Measurements from ENCODE around the gene PRKG1.
"Not testable (repeated sequence)": the region's sequence is repeated elsewhere in the genome, so short reads cannot be mapped to it uniquely, and the experiment has no call there.

Gene PRKG1

DNA sequence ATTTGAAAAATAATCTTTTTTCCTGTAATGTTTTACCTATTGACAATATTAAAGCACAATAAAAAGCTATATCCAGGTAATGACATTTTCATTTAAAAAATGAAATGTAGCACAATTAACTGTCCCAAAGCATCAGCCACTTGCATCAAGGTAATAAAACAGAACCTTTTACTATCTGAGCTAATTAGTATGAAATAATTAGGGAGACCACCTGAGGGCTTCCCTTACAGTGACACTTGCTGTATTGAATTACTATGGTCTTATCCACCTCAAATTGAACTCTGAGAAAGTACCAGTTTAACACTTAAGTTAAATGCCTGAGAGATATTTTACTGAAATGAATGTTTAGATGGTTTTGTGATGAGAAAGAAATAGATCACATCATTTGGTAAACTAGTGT, 1120.4 kb downstream of the PRKG1 start:
- DNase-seq, result no peak

- no peak for DNase-seq
These were observed 1122.8 kb downstream of the PRKG1 start for GRCh38 chr10:52197098-52197497.

DNA sequence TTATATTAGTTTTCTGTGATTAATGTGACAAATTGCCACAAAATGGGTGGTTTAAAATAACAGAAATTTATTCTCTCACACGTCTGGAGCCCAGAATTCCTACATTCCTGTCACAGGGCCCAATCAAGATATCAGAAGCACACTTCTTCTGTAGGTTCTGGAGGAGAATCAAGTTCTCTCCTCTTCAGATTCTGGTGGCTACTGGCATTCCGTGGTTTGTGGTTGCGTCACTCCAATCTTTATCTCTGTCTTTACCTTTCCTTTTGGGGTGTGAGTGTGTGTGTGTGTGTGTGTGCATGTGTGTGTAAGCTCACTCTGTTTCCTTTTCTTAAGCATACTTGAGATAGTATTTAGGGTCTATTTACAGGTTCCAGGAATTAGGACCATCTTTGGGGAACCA, 1124.3 kb downstream of the PRKG1 start:
- no peak for DNase-seq

DNA sequence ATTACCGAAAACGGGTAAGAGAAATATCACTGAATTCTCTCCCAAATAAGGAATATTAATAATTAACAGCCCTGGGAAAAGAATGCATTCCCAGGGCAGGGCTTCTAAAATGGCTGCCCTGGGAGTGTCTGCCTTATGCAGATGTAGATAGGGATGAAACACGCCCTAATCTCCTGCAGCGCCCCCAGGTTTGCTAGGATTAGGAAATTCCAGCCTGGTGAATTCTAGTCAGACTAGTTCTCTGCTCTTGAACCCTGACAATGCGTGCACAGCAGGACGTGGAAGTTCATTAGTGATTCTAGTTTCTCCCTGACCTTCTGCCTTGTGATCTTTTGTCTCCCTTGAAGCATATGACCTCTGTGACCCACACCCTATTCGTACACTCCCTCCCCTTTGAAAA, 1130.6 kb downstream of the PRKG1 start:
- DNase-seq, result not testable (repeated sequence)

DNA sequence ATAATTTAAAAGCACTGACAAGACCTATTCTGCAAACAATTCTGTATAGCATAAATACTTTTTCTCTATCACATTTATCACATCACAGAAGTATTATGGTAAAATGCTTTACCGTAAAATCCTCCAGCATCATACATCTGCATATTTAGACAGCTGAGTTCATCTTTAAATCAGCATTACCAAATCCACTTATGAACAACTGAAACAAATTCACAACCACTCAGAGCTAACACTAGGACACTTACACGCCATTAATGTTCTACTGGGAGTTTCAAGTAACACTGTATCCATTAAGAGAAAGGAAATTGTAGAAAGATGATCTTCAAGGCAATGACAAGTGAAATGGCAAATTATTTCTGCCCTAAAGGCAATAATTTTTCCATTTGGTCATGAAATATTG, 1134.1 kb downstream of the PRKG1 start:
- no peak for DNase-seq

DNA sequence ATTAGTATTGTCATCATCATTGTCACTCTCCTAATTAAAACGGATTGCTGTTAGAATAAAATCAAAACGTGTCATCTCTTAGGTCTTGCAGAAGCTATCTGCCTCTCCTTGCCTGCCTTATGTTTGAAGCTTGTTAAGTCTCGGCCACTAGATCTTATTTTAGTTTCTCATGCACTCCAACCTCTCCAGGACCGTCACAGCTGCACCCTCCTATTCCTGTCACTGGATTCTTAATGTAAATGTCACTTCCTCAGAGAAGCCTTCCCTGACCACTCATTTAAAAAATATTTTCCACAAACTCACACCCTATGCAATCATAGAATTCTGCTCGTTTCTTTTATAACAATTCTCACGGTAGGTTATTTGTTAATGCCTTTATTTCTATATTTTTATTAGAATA, 1135.9 kb downstream of the PRKG1 start:
- DNase-seq, result no peak

DNA sequence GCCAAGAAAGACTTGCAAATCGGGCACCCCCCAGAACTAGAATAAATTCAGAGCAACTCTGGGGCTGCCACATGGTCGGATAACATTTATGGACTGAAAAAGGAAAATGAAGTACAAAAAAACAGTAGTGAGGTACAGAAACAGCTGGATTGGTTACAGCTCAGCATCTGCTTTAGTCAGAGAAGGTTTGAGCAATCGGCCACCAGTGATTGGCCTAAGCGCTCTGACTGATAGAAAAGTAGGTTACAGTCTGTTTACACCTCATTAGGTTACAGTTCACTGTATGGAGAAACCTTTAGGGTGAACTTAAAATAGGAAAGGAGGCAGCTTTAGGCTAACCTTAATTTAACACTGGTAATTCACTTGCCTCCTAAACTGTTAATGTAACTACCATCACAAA, 1137.8 kb downstream of the PRKG1 start:
- DNase-seq, result no peak

DNA sequence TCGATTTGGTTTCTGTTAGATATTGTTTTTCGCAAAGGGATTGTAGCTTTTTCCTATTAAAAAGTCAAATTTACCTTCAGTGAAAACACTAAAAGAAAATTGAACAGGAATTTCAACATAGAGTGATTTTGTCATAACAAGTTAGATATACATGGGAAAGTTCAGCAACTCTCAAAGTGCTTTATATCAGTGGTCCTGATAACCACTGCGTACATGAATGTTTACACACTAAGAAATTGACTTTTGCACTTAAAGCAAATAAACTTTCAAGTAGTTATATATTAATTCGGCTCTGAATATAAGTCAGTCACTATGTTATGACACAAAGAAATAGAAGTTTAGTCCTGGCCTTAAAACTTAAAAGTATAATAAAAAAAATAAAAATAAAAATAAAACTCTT, 1138.5 kb downstream of the PRKG1 start:
- no peak for DNase-seq

DNA sequence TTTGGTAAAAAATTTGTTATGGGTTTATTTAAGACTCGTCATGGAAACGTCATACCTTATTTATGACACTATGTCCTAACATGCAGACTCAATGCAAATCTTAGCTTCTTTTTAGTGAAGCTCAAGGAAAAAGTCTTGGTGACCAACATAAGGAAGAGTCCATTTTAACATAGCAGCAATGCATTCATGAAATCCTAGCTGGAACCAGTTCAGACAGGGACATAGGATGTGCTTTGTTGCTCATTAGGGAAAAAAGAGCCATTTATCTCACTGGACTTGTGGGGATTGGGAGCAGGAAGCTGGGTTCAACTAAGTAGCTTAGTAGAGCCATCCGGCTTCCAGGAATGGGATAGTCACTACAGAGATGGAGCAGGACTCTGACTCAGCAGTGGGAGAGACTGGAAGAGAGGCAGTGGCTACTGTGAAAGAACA, 1139.0 kb downstream of the PRKG1 start:
- DNase-seq, result no peak

- DNase-seq, result peak; percentile 48
These were observed 1141.6 kb downstream of the PRKG1 start for GRCh38 chr10:52215745-52216361.

GRCh38 chr10:52216852-52217251, 1142.6 kb downstream of the PRKG1 start:
- no peak for DNase-seq

DNA sequence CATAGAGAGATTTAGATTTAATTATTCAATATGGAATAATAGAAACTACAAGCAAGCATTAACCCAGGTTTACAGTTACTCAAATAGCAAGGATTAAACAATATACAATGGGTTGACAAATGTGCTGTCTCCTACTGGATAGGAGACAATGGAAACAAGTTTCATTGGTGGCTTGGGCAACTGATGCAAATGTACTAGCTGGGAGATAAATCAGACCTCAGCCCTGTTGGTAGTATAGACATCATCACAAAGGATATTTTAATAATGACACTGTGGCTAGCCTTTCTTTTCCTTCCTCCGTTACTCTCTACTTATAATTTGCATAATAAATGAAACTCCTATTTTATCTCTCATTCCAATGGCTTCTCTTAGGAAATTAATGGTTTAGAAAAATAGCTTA, 1143.2 kb downstream of the PRKG1 start:
- DNase-seq, result no peak

- DNase-seq, result no peak
These were observed 1146.7 kb downstream of the PRKG1 start for GRCh38 chr10:52220947-52221346.

DNA sequence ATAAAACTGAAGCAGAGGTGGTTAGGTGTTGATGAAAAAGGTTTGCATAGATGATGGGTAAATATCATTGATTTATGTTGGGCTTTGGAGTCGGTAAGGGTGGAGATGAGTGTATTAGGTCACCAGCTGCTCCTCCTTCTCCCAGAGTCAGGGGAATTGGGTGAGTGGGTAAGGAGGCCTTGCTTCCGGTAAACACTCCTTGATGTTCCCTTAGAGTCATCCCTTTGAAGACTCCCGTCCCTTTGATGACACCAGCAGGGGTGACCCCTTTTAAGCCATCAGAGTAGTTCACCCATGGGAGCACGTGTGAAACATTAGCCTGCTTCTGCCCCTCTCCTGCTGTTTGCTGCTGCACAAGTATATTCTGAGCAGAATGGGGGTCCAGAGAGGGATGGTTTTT, 1147.6 kb downstream of the PRKG1 start:
- no peak for DNase-seq

DNA sequence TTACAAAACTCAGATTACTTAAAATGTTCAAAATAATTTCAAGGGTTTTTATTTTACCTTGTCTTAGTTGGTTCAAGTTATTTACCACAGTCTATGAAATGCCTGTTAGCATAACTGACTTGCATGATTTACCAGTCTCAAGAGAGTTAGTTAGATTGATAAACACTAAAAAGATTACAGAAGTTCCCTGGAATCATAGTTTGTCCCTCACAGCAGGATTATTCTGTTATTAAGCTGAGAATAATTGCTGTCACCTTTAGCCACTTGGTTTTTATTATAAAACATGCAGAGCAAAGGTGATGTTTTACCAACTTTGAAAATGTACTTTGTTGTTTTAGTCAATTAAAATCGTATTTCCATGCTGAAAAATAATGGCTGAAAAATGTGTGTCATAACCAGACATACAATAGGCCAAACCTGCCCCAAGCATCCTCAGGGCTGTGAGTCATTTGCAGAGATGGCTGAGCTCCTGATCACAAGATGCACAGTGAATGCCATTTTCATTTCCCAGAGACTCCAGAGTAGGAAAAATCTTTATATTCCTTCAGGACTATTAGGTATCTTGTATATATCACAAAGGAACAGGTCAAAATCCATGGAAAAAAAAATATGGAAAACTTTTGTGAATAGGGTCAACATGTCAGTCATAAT, 1152.0 kb downstream of the PRKG1 start:
- DNase-seq, result no peak

DNA sequence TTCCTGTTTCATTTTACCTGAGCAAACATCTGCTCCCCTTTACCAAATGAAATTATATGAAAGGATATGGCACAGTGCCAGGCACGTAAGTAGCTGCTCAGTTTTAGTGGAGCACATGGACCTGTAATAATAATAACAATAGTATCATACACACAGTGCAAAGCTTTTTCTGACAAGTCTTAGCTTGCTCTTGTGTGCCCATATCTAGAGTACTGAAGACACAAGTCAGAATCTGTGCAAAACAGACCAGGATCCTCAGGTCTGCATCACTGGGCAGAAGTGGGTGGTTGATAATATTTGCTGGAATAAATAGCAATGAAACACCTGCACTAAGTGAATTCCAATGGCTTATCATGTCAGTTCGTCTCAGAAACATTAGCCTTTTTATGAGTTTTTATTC, 1154.3 kb downstream of the PRKG1 start:
- DNase-seq, result no peak

DNA sequence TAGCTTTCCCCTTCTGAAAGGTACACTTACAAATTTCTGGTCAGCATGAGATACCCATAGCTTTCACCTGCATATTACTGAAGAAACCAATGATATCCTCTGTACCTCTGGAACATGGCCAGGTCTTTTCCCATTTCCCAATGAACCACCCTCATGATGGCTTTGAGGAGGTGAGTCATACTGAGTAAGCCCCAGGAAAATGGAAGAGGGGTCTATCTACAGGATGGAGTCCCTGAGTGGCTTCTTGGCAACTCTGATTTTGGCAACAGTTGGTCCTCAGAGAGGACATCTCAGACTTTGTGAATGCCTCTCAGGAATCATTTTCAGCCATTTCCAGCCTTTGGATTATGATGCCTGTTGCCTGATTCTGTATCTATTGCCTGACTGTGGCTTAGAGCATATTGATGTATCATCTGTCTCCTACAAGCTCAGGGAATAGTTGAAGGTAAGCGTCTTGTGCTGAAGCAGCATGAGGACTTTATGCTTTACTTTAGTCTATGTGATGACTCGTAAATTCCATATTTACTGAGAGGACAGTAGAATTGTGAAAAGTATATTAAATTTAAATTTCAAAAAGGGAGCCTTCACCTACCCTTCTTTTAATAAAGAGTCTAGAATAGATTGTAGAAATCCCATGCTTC, 1155.1 kb downstream of the PRKG1 start:
- no peak for DNase-seq

DNA sequence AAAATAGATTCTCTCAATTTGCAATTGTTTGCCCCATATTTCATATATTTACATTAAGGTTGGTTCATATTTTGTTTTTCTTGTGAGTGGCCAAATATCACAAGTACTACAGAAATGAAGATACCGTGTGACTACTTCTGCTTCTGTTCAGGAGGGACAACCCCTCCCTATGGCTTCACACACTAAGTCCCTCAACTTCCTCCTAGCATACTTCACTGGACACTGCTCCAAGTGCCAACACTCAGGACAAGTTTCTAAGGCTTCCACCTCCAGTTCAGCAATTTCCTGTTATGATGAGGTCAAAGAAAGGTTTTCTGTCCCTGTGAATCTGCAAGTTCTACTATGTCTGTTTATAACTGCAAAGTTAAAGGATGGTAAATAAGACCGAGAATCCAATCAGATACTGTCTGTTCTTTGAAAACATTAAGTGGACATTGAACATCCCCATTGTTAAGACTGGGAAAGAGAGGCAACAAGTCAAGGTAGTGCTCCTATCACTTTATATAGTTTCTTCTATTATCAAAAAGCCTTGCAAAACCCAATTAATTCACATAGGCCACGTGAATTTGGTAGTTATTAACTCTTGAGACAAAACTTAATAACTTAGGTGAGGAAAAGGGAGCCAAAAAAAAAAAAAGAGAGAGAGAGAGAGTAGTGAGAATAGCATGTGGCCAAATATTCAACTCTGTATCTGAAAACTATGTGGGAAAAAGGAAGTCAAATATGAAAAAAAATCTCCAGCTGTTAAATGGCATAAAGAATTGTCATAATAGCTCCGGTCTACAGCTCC, 1158.5 kb downstream of the PRKG1 start:
- DNase-seq, result no peak

- DNase-seq, result not testable (repeated sequence)
These were observed 1159.2 kb downstream of the PRKG1 start for GRCh38 chr10:52233351-52233991.

DNA sequence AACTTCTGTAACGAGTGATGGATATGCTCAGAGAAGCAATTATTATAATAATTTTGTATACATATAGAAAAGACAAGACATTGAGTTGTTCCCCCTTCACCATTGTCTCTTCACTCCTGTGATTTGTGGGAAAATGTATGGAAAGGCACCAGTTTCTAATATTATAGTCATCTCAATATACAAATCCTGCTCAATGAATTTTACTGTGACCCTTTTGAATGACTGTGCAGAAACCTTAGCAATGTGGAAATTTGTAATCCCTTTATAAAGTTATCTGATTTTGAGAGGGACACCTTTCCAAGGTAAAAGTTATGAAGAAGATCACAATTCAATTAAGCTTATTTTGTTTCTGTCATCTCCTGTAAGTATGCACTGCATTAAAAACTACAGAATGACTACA, 1165.5 kb downstream of the PRKG1 start:
- DNase-seq, result no peak

- DNase-seq, result no peak
These were observed 1171.3 kb downstream of the PRKG1 start for GRCh38 chr10:52245547-52245946.

- DNase-seq, result not testable (repeated sequence)
These were observed 1173.6 kb downstream of the PRKG1 start for GRCh38 chr10:52247929-52248328.

GRCh38 chr10:52248697-52249306, 1174.5 kb downstream of the PRKG1 start:
- no peak for DNase-seq

Measured in stimulated activated CD4-positive, alpha-beta T cell treated with anti-CD3 and anti-CD28 coated beads, Interleukin-15, amount 100 ng/mL, for 24 hours (primary cell).